Activated CD4-positive, alpha-beta T cell treated with anti-CD3 and anti-CD28 coated beads for 1 hour (primary cell): ENCODE data around the gene CDKN2C.
"Not testable (repeated sequence)": the region's sequence is repeated elsewhere in the genome, so short reads cannot be mapped to it uniquely, and the experiment has no call there.

ENCODE experiments used
- DNase-seq: peaks from one replicate; pipeline ENCODE4 v3.0.0-alpha.2; 2020

The CDKN2C gene

GRCh38 chr1:50981741-50982140, 11.7 kb downstream of the CDKN2C start:
- DNase-seq: no peak

- DNase-seq: no peak
Measured at GRCh38 chr1:50982611-50983010, 12.6 kb downstream of the CDKN2C start.

GRCh38 chr1:50983219-50983802, 13.3 kb downstream of the CDKN2C start:
- DNase-seq: no peak

- no peak for DNase-seq
Measured at GRCh38 chr1:50985094-50985493, 15.0 kb downstream of the CDKN2C start.

- DNase-seq: no peak
Measured at GRCh38 chr1:50986653-50987052, 16.6 kb downstream of the CDKN2C start.

- DNase-seq: no peak
Measured at GRCh38 chr1:50989694-50990093, 19.6 kb downstream of the CDKN2C start.

- DNase-seq: no peak
Measured at GRCh38 chr1:50992532-50993318, 22.7 kb downstream of the CDKN2C start.

- DNase-seq: no peak
Measured at GRCh38 chr1:50993645-50994044, 23.6 kb downstream of the CDKN2C start.

- DNase-seq: no peak
Measured at GRCh38 chr1:50994997-50995396, 25.0 kb downstream of the CDKN2C start.

GRCh38 chr1:50995651-50996050, 25.6 kb downstream of the CDKN2C start:
- DNase-seq: no peak

- DNase-seq: no peak
Measured at GRCh38 chr1:50996083-50996482, 26.0 kb downstream of the CDKN2C start.

- DNase-seq: not testable (repeated sequence)
Measured at GRCh38 chr1:50999375-50999774, 29.3 kb downstream of the CDKN2C start.

GRCh38 chr1:51000160-51000559, 30.1 kb downstream of the CDKN2C start:
- no peak for DNase-seq

GRCh38 chr1:51000651-51001050, 30.6 kb downstream of the CDKN2C start:
- no peak for DNase-seq

GRCh38 chr1:51002516-51002915, 32.5 kb downstream of the CDKN2C start:
- no peak for DNase-seq

GRCh38 chr1:51005549-51005948, 35.5 kb downstream of the CDKN2C start:
- DNase-seq: not testable (repeated sequence)

GRCh38 chr1:51009381-51009780, 39.3 kb downstream of the CDKN2C start:
- DNase-seq: no peak

GRCh38 chr1:51014878-51015277, 44.8 kb downstream of the CDKN2C start:
- no peak for DNase-seq

GRCh38 chr1:51019811-51020210, 49.8 kb downstream of the CDKN2C start:
- no peak for DNase-seq
